Esophagus (tissue), 2 donors: Measurements from ENCODE around the gene NSUN3. TPM values are rescaled to one million over a fixed set of nuclear protein-coding genes. Genes with fewer than 3 reads are reported as not detected.
"Not testable (repeated sequence)": the region's sequence is repeated elsewhere in the genome, so short reads cannot be mapped to it uniquely, and the experiment has no call there.

Source experiments
- H3K27ac ChIP-seq, 2 donors: one replicate each; pipeline ENCODE4 v1.5.1; 2013; ENCODE audit warnings: low read depth in 2 of 2, mild to moderate bottlenecking in 2 of 2, inconsistent platforms in 1 of 2, low read length in 1 of 2, moderate library complexity in 1 of 2
- H3K27me3 ChIP-seq, 2 donors: one replicate each; pipeline ENCODE4 v1.6.1; 2013; ENCODE audit warnings: low read length in 2 of 2, control low read depth in 1 of 2, mild to moderate bottlenecking in 1 of 2; ENCODE audit not compliant: insufficient read depth in 2 of 2, control insufficient read depth in 1 of 2
- H3K36me3 ChIP-seq, 2 donors: one replicate each; pipeline ENCODE4 v1.6.1; 2013; ENCODE audit warnings: low read length in 1 of 2; ENCODE audit not compliant: control insufficient read depth in 2 of 2, insufficient read depth in 2 of 2
- H3K4me1 ChIP-seq, 2 donors: one replicate each; pipeline ENCODE4 v1.6.1; 2013; ENCODE audit warnings: low read length in 1 of 2; ENCODE audit not compliant: control insufficient read depth in 2 of 2, insufficient read depth in 2 of 2
- H3K4me3 ChIP-seq, 2 donors: one replicate each; pipeline ENCODE4 v1.5.1; 2013; ENCODE audit warnings: low read length in 2 of 2, mild to moderate bottlenecking in 2 of 2, low read depth in 1 of 2, moderate library complexity in 1 of 2
- H3K9me3 ChIP-seq, 2 donors: one replicate each; pipeline ENCODE4 v1.6.1; 2013; ENCODE audit warnings: mild to moderate bottlenecking in 2 of 2, low read depth in 1 of 2, low read length in 1 of 2, moderate library complexity in 1 of 2; ENCODE audit not compliant: control insufficient read depth in 2 of 2, insufficient read depth in 1 of 2
- WGBS, 2 donors: extraction: QIAGEN DNeasy Blood & Tissue Kit; methylation state at CpG; one replicate each; pipeline ENCODE4 v1.1.7; 2013; 5-methylcytosine and 5-hydroxymethylcytosine counted together
- polyA plus RNA-seq, 2 donors: library from polyadenylated mRNA; stranded (reverse); fragments of 200-250 nt; gene quantifications; one replicate each; pipeline ENCODE4 v1.2.3, GENCODE V29; 2013
- donor health status: healthy with polysubstance abuse.
- donor health status: Bipolar disorder and iron deficiency.

The NSUN3 gene
- polyA plus RNA-seq, 2 donors: 3.0 to 3.2 TPM

- H3K27ac ChIP-seq: no peak overlapping the region
- H3K36me3 ChIP-seq: peaks cover 0 to 3% of the 10 kb centered on the region in 2 donors
- no peak overlapping the region for H3K4me3 ChIP-seq
- no peaks in the 10 kb centered on the region for H3K27me3 ChIP-seq
- WGBS, 2 donors: 74 to 83% methylated on average over 6 of the region's 6 CpGs
- peaks cover 0 to 8% of the 10 kb centered on the region in 2 donors for H3K4me1 ChIP-seq
- H3K9me3 ChIP-seq: no peaks in the 10 kb centered on the region
These were observed 3.9 kb downstream of the NSUN3 start for GRCh38 chr3:94066506-94067500.

GRCh38 chr3:94069194-94069813 is 6.4 kb downstream of the NSUN3 start:
- no peaks in the 10 kb centered on the region for H3K9me3 ChIP-seq
- WGBS, 2 donors: 51 to 53% methylated on average over 4 of the region's 4 CpGs
- H3K27ac ChIP-seq: no peak overlapping the region
- H3K27me3 ChIP-seq: no peaks in the 10 kb centered on the region
- H3K36me3 ChIP-seq: peaks cover 0 to 6% of the 10 kb centered on the region in 2 donors
- H3K4me3 ChIP-seq: no peak overlapping the region
- H3K4me1 ChIP-seq: peaks cover 0 to 2% of the 10 kb centered on the region in 2 donors

- Histone ChIP-seq H3K4me3 (no peak overlapping the region), H3K27ac (no peak overlapping the region), H3K4me1 (peaks cover 0 to 2% of the 10 kb centered on the region in 2 donors), H3K27me3 (no peaks in the 10 kb centered on the region), H3K9me3 (no peaks in the 10 kb centered on the region), H3K36me3 (peaks cover 0 to 6% of the 10 kb centered on the region in 2 donors)
- 96 to 97% methylated on average over 6 of the region's 6 CpGs for WGBS, 2 donors
These were observed 7.6 kb downstream of the NSUN3 start for GRCh38 chr3:94070341-94070911.

GRCh38 chr3:94071713-94072284 is 8.9 kb downstream of the NSUN3 start:
- Histone ChIP-seq H3K4me1 (peaks cover 0 to 2% of the 10 kb centered on the region in 2 donors), H3K27me3 (no peaks in the 10 kb centered on the region), H3K4me3 (no peak overlapping the region), H3K9me3 (no peaks in the 10 kb centered on the region), H3K36me3 (peaks cover 0 to 7% of the 10 kb centered on the region in 2 donors), H3K27ac (no peak overlapping the region)
- 77 to 92% methylated on average over 4 of the region's 4 CpGs for WGBS, 2 donors

GRCh38 chr3:94076055-94076454 is 13.2 kb downstream of the NSUN3 start:
- Histone ChIP-seq H3K27me3 (no peaks in the 10 kb centered on the region), H3K9me3 (no peaks in the 10 kb centered on the region), H3K4me3 (no peak overlapping the region), H3K27ac (no peak overlapping the region), H3K4me1 (no peaks in the 10 kb centered on the region), H3K36me3 (peaks cover 0 to 7% of the 10 kb centered on the region in 2 donors)
- WGBS, 2 donors: 93 to 94% methylated on average over 3 of the region's 3 CpGs

GRCh38 chr3:94080552-94080951 is 17.7 kb downstream of the NSUN3 start:
- not testable (repeated sequence) for H3K4me1 ChIP-seq, H3K27ac ChIP-seq, H3K9me3 ChIP-seq, H3K27me3 ChIP-seq, H3K36me3 ChIP-seq, H3K4me3 ChIP-seq
- WGBS, 2 donors: 90 to 92% methylated on average over 5 of the region's 5 CpGs

- no peaks in the 10 kb centered on the region for H3K4me1 ChIP-seq
- 83 to 90% methylated on average over 5 of the region's 5 CpGs for WGBS, 2 donors
- H3K36me3 ChIP-seq: no peaks in the 10 kb centered on the region
- H3K9me3 ChIP-seq: no peaks in the 10 kb centered on the region
- H3K27me3 ChIP-seq: no peaks in the 10 kb centered on the region
- H3K4me3 ChIP-seq: no peak overlapping the region
- H3K27ac ChIP-seq: no peak overlapping the region
These were observed 19.0 kb downstream of the NSUN3 start for GRCh38 chr3:94081884-94082283.

- 82 to 88% methylated on average over 8 of the region's 8 CpGs for WGBS, 2 donors
These were observed 19.6 kb downstream of the NSUN3 start for GRCh38 chr3:94082391-94082937.

GRCh38 chr3:94083261-94083660 is 20.4 kb downstream of the NSUN3 start:
- no peaks in the 10 kb centered on the region for H3K9me3 ChIP-seq
- WGBS, 2 donors: 86 to 89% methylated on average over 4 of the region's 4 CpGs

More at GRCh38 chr3:94082391-94082937, 19.6 kb downstream of the NSUN3 start:
- Histone ChIP-seq H3K4me1 (no peaks in the 10 kb centered on the region), H3K9me3 (no peaks in the 10 kb centered on the region), H3K27ac (no peak overlapping the region), H3K27me3 (no peaks in the 10 kb centered on the region), H3K36me3 (no peaks in the 10 kb centered on the region), H3K4me3 (no peak overlapping the region)

More at GRCh38 chr3:94083261-94083660, 20.4 kb downstream of the NSUN3 start:
- Histone ChIP-seq H3K4me3 (no peak overlapping the region), H3K4me1 (no peaks in the 10 kb centered on the region), H3K27me3 (no peaks in the 10 kb centered on the region), H3K36me3 (no peaks in the 10 kb centered on the region), H3K27ac (no peak overlapping the region)
